ENCODE results near the gene VPS52.

Gene VPS52, protein sequence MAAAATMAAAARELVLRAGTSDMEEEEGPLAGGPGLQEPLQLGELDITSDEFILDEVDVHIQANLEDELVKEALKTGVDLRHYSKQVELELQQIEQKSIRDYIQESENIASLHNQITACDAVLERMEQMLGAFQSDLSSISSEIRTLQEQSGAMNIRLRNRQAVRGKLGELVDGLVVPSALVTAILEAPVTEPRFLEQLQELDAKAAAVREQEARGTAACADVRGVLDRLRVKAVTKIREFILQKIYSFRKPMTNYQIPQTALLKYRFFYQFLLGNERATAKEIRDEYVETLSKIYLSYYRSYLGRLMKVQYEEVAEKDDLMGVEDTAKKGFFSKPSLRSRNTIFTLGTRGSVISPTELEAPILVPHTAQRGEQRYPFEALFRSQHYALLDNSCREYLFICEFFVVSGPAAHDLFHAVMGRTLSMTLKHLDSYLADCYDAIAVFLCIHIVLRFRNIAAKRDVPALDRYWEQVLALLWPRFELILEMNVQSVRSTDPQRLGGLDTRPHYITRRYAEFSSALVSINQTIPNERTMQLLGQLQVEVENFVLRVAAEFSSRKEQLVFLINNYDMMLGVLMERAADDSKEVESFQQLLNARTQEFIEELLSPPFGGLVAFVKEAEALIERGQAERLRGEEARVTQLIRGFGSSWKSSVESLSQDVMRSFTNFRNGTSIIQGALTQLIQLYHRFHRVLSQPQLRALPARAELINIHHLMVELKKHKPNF

DNA sequence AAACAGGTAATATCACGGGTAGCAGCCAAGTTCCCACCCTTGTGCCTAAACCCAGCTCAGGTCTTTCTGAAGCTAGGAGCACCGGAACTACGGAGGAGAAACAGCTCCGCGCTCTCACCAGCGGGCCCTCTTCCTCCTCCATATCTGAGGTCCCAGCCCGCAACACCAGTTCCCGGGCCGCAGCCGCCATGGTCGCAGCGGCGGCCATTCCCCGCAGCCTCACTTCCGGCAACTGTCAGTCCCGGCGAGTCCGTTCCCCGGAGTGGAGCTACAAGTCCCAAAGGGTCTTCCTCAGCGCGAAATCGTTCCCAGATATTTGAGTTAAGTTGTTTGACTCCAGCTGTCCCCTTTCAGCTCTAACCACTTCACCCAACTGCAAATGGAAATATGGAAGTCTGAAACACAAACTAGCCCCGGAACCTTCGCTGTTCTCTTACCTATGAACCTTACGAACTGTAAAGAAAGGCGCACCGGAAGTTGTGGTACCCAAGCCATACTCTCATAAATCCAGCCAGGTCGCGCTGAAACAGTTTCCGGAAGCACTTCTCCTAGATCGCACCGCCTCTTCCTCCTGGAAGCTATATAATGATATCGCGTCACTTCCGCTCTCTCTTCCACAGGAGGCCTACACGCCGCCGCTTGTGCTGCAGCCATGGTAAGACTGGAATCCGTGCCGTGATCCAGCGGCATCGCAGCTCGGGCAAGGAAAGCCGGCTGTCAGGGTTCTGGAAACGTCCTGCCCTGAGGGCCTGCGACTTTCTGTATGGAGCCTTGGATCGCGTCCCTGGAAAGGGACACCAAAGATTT lies at the start of gene VPS52, which contains the start of gene RPS18:
VPS52 (minus strand) TSS at position 409 of the 807 bp plus-strand sequence; CDS start at position 208, 201 bp downstream.
RPS18 (plus strand) TSS at position 608 of the 807 bp plus-strand sequence; CDS start at position 653, 45 bp downstream.
- DNase-seq (ENCODE audit: low spot score in 2 of 2) (peak; percentile 93 to 95), ATAC-seq (ENCODE audit: low read depth) (peak; percentile 85)
- peak within 1 kb of the TSS; percentile 98 for H3K4me3 Mint-ChIP-seq
- H3K9me3 Mint-ChIP-seq, result no peaks in the 10 kb centered on the region
- H3K4me1 Mint-ChIP-seq, result peaks cover 37% of the 10 kb centered on the region
- H3K36me3 Mint-ChIP-seq, result peaks cover 25% of the 10 kb centered on the region
- no peaks in the 10 kb centered on the region for H3K27me3 Mint-ChIP-seq
- peak within 1 kb of the TSS; percentile 97 for H3K27ac Mint-ChIP-seq

DNA sequence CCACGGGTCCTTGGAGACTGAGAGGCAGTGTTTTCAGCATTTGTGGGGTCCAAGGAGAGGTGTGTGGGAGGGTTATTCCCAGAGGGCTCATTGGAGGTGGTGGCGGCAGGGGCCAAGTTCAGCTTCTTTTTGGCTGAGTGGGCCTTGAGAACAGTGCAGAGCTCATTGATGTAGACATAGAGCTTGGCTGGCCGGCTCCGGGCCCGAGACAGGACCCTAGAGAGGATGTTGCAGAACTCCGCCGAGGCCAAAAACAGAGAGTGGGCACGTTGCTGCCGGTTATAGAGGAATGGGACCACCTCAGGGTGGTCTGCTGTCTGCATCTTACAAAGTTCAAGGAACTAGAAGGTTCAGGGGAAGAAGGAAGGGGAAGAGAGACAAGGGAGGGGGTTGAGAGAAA lies 49.6 kb upstream of the VPS52 start:
- H3K36me3 Mint-ChIP-seq, result peaks cover 30% of the 10 kb centered on the region
- peaks cover 54% of the 10 kb centered on the region for H3K4me1 Mint-ChIP-seq
- H3K27me3 Mint-ChIP-seq, result no peaks in the 10 kb centered on the region
- H3K4me3 Mint-ChIP-seq, result peak overlapping the region; percentile 84
- ATAC-seq (ENCODE audit: low read depth), result no peak
- H3K9me3 Mint-ChIP-seq, result no peaks in the 10 kb centered on the region
- no peak for DNase-seq (ENCODE audit: low spot score in 2 of 2)
- H3K27ac Mint-ChIP-seq, result peak overlapping the region; percentile 91

DNA sequence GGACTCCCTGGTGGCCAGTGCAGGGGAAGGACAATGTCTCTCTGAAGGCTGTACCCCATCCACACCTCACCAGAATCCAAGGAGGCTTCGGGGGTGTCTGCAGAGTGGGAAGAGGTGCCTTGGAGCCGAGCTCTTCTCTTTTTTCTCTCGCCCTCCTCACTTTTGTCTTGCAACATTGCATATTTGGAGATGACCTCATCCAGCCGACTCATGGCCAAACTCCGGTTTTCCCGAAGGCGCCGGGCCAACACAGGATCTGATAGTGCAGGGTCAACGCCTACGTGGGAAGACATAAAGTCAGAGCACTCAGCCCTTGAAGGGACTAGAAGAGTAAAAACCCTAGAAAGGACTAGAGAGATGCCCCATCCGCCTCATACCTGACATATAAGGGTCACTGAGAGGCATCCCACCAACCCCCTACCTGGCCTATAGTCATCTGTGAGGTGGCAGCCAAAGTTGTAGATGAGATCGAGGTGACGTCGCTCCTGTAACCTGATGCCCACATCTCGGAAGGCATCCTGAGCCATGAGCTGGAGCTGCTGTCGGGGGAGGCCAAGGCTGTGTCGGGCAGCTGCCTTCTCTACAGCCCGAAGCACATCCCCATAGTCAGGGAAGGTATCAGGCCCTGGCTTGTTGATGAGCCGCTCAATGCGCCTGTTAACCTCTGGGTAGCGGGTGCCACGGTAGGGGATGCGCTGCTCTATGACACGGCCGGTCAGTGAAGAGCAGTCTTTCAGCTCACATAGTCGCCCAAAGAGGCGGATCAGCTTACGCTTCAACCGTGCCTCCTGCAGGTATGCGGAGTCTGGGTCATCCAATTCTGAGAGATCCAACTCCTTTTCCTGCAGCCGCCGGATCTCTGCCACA lies 48.9 kb upstream of the VPS52 start:
- H3K9me3 Mint-ChIP-seq, result no peaks in the 10 kb centered on the region
- H3K4me1 Mint-ChIP-seq, result peaks cover 57% of the 10 kb centered on the region
- DNase-seq (ENCODE audit: low spot score in 2 of 2) (no peak), ATAC-seq (ENCODE audit: low read depth) (no peak)
- H3K27ac Mint-ChIP-seq, result no peak overlapping the region
- H3K36me3 Mint-ChIP-seq, result peaks cover 31% of the 10 kb centered on the region
- peak overlapping the region; percentile 84 for H3K4me3 Mint-ChIP-seq
- no peaks in the 10 kb centered on the region for H3K27me3 Mint-ChIP-seq

DNA sequence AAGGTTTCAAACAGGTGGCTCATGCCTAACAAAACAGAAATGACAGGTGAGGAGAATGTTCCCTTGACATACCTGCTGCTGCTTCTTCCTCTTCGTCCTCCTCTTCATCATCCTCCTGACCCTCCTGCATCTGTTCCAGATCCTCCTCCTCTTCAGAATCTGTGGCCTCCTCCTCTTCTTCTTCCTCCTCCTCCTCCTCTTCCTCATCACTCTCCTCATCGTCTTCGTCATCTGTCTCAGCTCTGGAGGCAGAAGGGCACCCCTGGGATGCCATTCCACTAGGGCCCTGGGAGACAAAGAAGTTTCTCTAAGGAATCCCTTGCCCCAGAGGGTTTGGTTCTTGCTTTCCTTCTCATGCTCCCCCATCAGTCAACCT lies 48.3 kb upstream of the VPS52 start:
- Mint-ChIP-seq H3K4me1 (peaks cover 63% of the 10 kb centered on the region), H3K36me3 (peaks cover 31% of the 10 kb centered on the region), H3K9me3 (no peaks in the 10 kb centered on the region), H3K27me3 (no peaks in the 10 kb centered on the region), H3K4me3 (peak overlapping the region; percentile 60), H3K27ac (no peak overlapping the region)
- DNase-seq (ENCODE audit: low spot score in 2 of 2) (no peak), ATAC-seq (ENCODE audit: low read depth) (no peak)

DNA sequence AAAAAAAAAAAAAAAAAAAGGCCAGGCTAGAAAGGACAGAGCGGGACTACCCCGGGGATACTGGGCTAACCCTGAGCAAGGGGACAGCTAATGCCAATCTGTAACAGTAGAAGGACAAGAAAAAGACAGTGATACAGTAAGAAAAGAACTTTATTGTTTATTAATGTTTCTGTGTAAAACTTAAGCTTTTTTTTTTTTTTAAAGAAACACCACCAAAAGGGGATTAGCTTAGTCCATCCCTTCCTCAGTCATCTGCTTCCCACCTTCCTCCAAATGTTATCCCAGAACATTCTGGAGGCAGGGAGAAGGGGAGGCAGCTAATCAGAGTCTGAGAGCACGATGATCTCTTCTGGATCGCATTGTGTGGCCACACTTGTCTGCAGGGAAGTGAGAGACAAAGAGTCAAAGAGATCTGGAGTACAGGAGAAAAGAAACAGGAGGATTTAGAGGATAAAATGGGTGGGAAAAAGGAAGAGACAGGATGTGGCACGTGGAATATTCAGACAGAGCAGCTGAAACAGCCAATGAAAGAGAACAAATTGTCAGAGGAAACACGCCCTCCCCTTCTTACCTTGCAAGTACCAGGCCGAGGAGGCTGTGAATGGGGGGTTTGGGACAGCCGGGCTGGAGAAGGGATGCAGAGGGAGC lies 46.9 kb upstream of the VPS52 start:
- peaks cover 31% of the 10 kb centered on the region for H3K36me3 Mint-ChIP-seq
- ATAC-seq (ENCODE audit: low read depth) (no peak), DNase-seq (ENCODE audit: low spot score in 2 of 2) (no peak)
- peaks cover 61% of the 10 kb centered on the region for H3K4me1 Mint-ChIP-seq
- peak overlapping the region; percentile 99 for H3K4me3 Mint-ChIP-seq
- no peaks in the 10 kb centered on the region for H3K27me3 Mint-ChIP-seq
- peak overlapping the region; percentile 100 for H3K27ac Mint-ChIP-seq
- H3K9me3 Mint-ChIP-seq, result no peaks in the 10 kb centered on the region

DNA sequence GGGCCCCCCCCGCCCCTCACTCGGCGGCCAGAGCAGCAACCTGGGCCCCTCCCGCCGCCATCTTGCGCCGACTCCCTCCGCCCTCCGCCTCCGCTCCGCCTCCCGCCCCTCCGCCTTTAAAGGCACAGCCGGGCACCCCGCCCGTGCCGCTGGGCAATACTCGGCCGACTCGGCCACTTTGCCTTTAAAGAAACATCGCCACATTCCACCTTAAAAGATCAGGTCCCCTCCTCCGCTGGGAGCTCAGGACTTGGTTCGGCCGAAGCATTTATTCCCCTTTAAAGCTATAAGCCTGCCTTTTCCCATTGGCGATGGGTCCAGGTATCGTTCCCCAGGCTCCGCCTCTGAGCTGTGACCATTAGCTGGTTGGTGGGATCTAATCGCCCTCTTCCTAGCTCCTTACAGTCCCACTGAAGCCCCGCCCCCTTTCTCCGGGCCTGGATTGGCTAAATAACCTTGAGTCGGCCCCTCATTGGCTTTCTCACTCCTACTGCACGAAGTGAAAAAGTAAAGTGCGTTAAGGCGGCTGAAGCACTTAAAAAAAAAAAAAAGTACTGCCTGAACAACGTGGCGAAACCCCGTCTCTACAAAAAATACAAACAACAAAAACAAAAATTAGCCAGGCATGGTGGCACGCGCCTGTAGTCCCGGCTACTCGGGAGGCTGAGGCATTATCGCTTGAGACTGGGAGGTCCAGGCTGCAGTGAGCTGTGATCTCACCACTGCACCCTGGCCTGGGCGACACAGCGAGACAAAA lies 46.2 kb upstream of the VPS52 start, which contains the start of gene ZBTB22:
ZBTB22 (minus strand) TSS at position 76 of the 757 bp plus-strand sequence. CDS start 828 bp downstream, outside the sequence.
- no peaks in the 10 kb centered on the region for H3K27me3 Mint-ChIP-seq

DNA sequence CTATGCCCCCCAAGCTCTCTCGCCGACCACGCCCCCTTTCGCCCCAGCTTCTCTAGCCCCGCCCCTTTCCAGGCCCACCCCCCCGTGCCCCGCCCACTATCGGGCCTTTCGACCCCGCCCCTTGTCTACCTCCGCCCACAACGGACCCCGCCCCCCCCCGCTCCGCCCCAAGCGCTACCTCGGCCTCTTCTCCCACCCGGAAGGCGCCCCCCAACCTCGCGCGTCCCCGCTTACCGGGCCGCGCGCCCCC lies 45.7 kb upstream of the VPS52 start:
- DNase-seq (ENCODE audit: low spot score in 2 of 2) (no peak), ATAC-seq (ENCODE audit: low read depth) (no peak)
- peak overlapping the region; percentile 100 for H3K27ac Mint-ChIP-seq
- H3K9me3 Mint-ChIP-seq, result no peaks in the 10 kb centered on the region
- H3K36me3 Mint-ChIP-seq, result peaks cover 37% of the 10 kb centered on the region
- H3K4me1 Mint-ChIP-seq, result peaks cover 58% of the 10 kb centered on the region
- H3K27me3 Mint-ChIP-seq, result no peaks in the 10 kb centered on the region
- peak overlapping the region; percentile 99 for H3K4me3 Mint-ChIP-seq

More for the DNA sequence above, 46.2 kb upstream of the VPS52 start, which contains the start of gene ZBTB22:
- H3K36me3 Mint-ChIP-seq, result peaks cover 34% of the 10 kb centered on the region
- H3K27ac Mint-ChIP-seq, result peak within 1 kb of the TSS; percentile 100
- peaks cover 60% of the 10 kb centered on the region for H3K4me1 Mint-ChIP-seq
- H3K4me3 Mint-ChIP-seq, result peak within 1 kb of the TSS; percentile 99
- no peaks in the 10 kb centered on the region for H3K9me3 Mint-ChIP-seq
- DNase-seq (ENCODE audit: low spot score in 2 of 2), result peak; percentile 91 to 94
- peak; percentile 46 for ATAC-seq (ENCODE audit: low read depth)

DNA sequence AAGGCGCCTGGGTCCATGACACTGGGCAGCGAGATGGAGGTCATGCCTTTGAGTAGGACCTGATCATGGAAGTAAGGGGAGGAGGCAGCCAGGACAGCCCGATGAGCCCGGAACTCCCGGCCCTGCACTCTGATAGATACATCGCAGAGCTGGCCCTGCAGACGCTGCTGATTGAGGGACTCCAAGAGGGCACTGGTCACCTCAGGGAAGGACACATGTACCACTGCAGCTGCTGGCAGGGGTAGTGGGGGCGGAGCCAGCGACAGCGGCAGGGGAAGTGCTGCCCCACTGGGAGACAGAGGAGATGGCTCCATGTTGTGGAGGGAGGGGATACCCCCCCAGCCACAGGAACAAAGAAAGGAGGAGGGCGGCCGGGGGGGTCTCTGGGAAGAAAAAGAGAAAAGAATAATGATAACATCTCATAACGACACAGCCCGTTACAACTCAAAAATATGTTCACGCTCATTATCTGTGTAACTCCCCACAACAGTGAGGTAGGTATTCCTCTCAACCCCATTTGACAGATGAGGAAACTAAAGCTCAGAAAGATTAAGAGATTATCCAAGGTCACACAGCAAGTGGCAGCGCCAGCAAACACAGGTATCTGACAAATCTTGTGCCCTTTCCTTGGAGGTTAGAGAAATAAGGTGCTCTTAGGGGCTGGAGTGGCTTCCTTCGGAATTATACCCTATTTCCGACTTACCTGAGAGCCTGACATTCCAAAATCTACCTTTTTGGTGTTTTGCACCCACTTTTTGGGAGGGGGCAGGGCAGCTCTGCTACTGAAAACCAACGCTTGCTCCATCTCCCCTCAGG lies 45.1 kb upstream of the VPS52 start:
- peaks cover 34% of the 10 kb centered on the region for H3K36me3 Mint-ChIP-seq
- H3K4me3 Mint-ChIP-seq, result peak overlapping the region; percentile 99
- no peak for ATAC-seq (ENCODE audit: low read depth)
- DNase-seq (ENCODE audit: low spot score in 2 of 2), result no peak
- peaks cover 58% of the 10 kb centered on the region for H3K4me1 Mint-ChIP-seq
- H3K9me3 Mint-ChIP-seq, result no peaks in the 10 kb centered on the region
- H3K27ac Mint-ChIP-seq, result peak overlapping the region; percentile 100
- no peaks in the 10 kb centered on the region for H3K27me3 Mint-ChIP-seq

DNA sequence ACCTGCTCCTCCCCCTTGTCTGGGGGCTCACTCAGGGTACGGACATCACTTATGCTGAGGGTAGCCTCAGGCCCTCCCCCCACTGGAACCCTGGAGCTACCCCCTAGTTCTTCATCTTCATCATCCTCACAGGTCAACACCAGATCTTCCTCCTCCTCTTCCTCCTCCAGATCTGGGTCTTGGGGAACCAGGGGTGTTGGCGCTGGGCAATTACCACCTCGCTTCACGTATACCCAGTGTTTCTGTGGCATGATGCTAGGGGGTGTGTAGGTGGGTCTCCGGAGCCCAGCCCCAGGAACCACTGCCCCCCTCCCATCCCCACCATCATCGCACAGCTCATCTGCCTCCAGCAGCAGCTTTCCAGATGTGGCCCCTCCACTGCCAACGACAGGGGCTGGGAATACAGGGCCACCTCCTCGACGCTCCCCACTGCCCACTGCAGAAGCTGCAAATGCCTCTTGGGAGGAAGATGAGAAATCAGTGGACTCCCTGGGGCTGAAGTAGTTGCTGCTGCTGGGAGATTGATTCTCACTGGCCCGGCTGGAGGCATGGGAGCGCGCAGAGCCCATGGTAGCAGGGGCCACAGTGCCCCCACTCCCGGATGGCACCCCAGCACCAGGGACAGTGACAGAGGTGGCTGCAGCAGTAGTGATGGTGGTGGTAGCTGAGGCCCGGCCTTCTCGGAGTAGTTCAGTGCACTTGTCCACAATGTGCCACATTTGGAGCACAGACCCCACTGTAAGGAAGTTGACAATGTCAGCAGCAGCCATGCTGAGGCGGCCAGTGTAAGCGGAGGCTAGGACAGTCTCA lies 44.3 kb upstream of the VPS52 start:
- H3K27ac Mint-ChIP-seq, result peak overlapping the region; percentile 100
- peaks cover 56% of the 10 kb centered on the region for H3K4me1 Mint-ChIP-seq
- peaks cover 34% of the 10 kb centered on the region for H3K36me3 Mint-ChIP-seq
- no peaks in the 10 kb centered on the region for H3K27me3 Mint-ChIP-seq
- H3K9me3 Mint-ChIP-seq, result no peaks in the 10 kb centered on the region
- peak overlapping the region; percentile 94 for H3K4me3 Mint-ChIP-seq
- DNase-seq (ENCODE audit: low spot score in 2 of 2) (no peak), ATAC-seq (ENCODE audit: low read depth) (no peak)

DNA sequence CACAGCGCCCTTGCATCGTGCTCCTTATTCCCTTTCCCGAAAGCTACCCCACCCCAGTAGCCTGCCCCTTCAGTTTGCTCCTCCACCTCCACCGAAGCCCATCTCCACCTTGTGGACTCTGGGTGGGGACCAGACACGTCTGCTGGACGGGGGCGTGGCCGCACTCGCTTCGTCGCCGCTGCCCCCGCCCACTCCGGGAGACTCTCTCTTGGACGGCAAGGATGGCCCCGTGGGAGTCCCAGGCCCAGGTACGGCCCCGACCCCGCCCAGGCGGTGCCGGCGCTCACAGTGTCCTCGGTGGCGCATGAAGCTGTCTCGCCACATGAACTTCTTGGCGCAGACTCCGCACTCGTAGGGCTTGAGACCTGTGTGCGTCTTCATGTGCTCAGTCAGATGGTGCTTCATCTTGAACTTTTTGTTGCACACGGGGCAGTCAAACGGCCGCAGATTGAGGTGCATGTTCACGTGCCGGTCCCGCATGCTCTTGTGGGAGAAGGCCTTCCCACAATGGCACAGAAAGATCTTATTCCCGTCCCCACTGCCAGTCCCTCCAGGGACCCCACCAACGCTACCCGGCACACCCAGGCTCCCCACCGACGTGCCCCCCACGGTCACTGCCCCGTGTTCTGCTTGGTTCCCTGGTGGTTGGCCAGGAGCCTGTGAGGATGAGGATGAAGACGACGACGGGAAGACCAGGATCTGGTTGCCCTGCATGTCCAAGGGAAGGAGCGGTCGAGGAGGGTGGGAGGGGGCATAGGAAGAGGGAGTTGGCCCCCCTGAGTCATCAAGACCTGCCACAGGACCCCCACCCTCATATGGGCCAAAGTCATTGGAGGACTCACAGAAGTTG lies 43.5 kb upstream of the VPS52 start:
- DNase-seq (ENCODE audit: low spot score in 2 of 2) (peak; percentile 51 to 59), ATAC-seq (ENCODE audit: low read depth) (peak; percentile 9)
- Mint-ChIP-seq H3K36me3 (peaks cover 29% of the 10 kb centered on the region), H3K4me3 (peak overlapping the region; percentile 94), H3K9me3 (no peaks in the 10 kb centered on the region), H3K4me1 (peaks cover 53% of the 10 kb centered on the region), H3K27ac (peak overlapping the region; percentile 100), H3K27me3 (no peaks in the 10 kb centered on the region)
